ENCODE results near the gene FIBIN. TPM values are rescaled to one million over a fixed set of nuclear protein-coding genes. Genes with fewer than 3 reads are reported as not detected.

Gene FIBIN
- total and polyA plus RNA-seq, 9 donors, result 5.2 to 43.9 (median 18.7) TPM

DNA sequence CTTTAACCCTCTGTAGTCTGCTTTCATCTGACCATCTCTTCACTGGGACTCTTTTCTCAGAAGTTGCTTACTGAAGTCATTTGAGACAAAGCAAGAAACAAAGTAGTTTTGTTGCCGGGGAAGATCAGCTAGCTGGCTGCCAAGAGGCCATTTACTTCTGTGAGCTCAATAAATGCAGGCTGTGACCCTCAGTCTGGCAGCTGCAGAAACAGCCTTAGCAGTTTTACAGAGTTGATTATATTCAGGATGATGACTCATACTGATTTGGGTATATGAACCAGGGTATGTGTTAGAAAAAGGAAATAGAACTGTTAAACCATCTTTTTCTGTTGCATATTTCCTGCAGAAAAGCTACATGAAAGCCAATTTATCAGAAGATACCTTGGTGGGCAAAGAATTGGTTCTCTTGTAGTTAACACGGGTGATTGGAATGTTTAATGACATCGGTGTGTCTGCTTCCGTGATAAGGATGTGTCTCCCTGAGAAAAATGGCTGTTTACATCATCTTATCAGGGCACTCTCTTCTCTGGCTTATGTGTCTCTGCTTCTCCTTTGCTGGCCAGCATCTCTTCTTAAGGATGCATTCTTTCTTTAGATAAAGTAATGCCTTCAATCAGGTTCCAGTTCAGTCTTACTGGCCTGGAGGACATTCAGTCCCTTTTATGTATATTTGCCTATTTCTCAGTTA is 18.5 kb downstream of the FIBIN start:
- intact Hi-C loops (cut with DNase I), result no loop called here

DNA sequence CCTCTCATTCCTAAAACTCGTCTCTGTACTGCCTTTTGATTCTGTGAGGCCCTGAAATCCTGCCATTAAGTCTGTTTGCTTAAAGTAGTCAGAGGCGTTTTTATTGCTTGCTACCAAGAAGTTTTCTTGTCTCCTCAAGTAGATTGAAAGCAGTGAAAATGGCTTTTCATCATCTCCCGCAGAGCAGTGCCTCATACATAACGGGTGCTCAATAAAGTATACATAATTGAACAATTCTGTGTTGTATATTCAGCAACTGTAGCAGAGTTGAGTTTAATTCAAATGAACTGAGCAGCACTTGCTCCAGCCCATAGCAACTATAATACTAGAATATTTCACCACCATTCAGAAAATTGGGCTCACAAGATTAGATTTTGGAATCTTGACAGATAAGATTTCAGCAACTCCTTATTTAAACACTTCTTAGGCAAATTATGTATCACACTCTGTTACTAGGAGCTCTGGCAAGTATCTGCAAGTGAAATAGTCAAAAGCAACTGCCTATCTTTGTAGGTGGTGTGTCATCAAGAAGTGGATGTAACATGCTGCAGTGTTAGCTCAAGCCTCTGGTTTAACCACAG is 20.0 kb downstream of the FIBIN start:
- Histone ChIP-seq H3K27me3 (no peaks in the 10 kb centered on the region), H3K36me3 (no peaks in the 10 kb centered on the region), H3K4me1 (ENCODE audit: insufficient read depth) (peaks cover 4% of the 10 kb centered on the region), H3K9me3 (no peaks in the 10 kb centered on the region), H3K27ac (no peak overlapping the region), H3K4me3 (no peak overlapping the region)
- no peak for TF ChIP-seq EP300 (IDR thresholded peaks at IDR 0.05)
- TF ChIP-seq, protein P1, sequence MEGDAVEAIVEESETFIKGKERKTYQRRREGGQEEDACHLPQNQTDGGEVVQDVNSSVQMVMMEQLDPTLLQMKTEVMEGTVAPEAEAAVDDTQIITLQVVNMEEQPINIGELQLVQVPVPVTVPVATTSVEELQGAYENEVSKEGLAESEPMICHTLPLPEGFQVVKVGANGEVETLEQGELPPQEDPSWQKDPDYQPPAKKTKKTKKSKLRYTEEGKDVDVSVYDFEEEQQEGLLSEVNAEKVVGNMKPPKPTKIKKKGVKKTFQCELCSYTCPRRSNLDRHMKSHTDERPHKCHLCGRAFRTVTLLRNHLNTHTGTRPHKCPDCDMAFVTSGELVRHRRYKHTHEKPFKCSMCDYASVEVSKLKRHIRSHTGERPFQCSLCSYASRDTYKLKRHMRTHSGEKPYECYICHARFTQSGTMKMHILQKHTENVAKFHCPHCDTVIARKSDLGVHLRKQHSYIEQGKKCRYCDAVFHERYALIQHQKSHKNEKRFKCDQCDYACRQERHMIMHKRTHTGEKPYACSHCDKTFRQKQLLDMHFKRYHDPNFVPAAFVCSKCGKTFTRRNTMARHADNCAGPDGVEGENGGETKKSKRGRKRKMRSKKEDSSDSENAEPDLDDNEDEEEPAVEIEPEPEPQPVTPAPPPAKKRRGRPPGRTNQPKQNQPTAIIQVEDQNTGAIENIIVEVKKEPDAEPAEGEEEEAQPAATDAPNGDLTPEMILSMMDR (IDR thresholded peaks at IDR 0.05), result no peak
- no peak for TF ChIP-seq POLR2A (IDR thresholded peaks at IDR 0.05)
- 11 to 19% (median 15%) methylated on average over 4 of the region's 4 CpGs for WGBS, 3 donors
- intact Hi-C loops (cut with DNase I), result no loop called here
- no peak for DNase-seq

More for the DNA sequence above, 18.5 kb downstream of the FIBIN start:
- H3K9me3 ChIP-seq, result no peaks in the 10 kb centered on the region
- TF ChIP-seq, protein P1 (IDR thresholded peaks at IDR 0.05), result no peak
- TF ChIP-seq EP300 (IDR thresholded peaks at IDR 0.05) (no peak), POLR2A (IDR thresholded peaks at IDR 0.05) (no peak)
- WGBS, 3 donors, result 5 to 17% (median 16%) methylated on average over 4 of the region's 4 CpGs
- peak overlapping the region in 1 of 2 donors; percentile 29 for H3K27ac ChIP-seq
- no peaks in the 10 kb centered on the region for H3K36me3 ChIP-seq
- H3K4me1 ChIP-seq (ENCODE audit: insufficient read depth), result peaks cover 4% of the 10 kb centered on the region
- no peak overlapping the region for H3K4me3 ChIP-seq
- no peaks in the 10 kb centered on the region for H3K27me3 ChIP-seq
- DNase-seq, result peak in 3 of 5 donors; percentile 23 to 32 (median 27)

DNA sequence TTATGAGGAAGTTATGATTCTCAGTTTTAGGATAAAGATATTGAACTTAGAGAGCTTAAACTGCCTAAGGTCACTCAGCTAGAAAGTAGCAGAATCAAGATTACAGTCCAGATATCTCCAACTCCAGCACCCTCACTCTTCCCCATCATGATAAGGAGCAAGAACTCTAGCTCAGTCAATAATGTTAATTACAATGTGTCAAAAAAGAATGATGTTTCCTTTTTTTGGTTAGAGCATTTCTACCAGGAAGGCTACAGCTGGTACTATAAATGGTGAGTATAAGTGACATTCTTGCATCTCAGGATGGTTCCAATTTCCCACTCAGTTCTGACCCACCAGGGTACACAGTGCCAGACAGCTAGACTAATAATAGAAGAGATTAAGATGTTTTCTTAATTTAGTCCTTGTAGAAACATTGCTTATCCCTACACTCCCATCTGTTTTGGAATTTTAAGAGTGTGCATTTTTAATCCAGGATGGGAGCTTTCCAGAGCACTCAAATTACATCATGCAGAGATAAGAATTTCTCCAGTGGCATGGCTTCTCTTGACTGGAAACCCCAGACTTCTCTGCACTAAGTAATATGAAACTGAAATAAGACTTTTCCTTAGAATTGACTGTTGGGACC is 25.1 kb downstream of the FIBIN start:
- TF ChIP-seq EP300 (IDR thresholded peaks at IDR 0.05), result no peak
- TF ChIP-seq, protein P1 (IDR thresholded peaks at IDR 0.05), result no peak
- no peak for TF ChIP-seq POLR2A (IDR thresholded peaks at IDR 0.05)
- Histone ChIP-seq H3K9me3 (no peaks in the 10 kb centered on the region), H3K27ac (no peak overlapping the region), H3K4me3 (no peak overlapping the region), H3K36me3 (no peaks in the 10 kb centered on the region), H3K27me3 (no peaks in the 10 kb centered on the region), H3K4me1 (ENCODE audit: insufficient read depth) (no peaks in the 10 kb centered on the region)
- intact Hi-C loops (cut with DNase I), result no loop called here
- DNase-seq, result no peak

DNA sequence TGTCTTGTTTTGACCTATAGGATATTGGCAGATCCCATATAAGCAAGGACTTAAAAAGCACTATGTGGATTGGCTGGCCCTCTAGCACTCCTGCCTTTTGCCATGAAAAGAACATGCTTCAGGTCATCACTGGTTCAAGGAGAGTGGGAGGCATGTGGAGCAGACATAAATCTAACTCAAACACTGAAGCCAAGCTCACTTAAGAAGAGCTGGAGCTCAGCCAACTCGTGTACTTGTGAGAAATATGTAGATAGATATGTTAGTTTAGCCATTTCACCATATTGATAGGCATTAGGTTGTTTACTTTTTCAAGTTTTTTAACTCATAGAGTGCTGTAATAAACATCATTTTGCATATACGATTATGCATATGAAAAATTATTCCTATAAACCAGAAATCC is 26.8 kb downstream of the FIBIN start:
- no peak for DNase-seq
- Histone ChIP-seq H3K27me3 (no peaks in the 10 kb centered on the region), H3K9me3 (no peaks in the 10 kb centered on the region), H3K4me1 (ENCODE audit: insufficient read depth) (no peaks in the 10 kb centered on the region), H3K36me3 (no peaks in the 10 kb centered on the region), H3K27ac (no peak overlapping the region), H3K4me3 (no peak overlapping the region)
- TF ChIP-seq POLR2A (IDR thresholded peaks at IDR 0.05) (no peak), EP300 (IDR thresholded peaks at IDR 0.05) (no peak)
- TF ChIP-seq, protein P1 (IDR thresholded peaks at IDR 0.05), result no peak
- WGBS, 3 donors, result 45 to 51% (median 48%) methylated on average over 2 of the region's 2 CpGs
- intact Hi-C loops (cut with DNase I), result no loop called here

Data from ovary (tissue), 9 donors.